Measurements from ENCODE around the gene SOCS6. TPM values are rescaled to one million over a fixed set of nuclear protein-coding genes. Genes with fewer than 3 reads are reported as not detected.

Gene SOCS6
- total RNA-seq, 1 donor = 36.7 TPM

GRCh38 chr18:70256994-70257393 lies 31.9 kb upstream of the SOCS6 start:
- DNase-seq (ENCODE audit: low read depth) = no peak
- H3K4me3 ChIP-seq (ENCODE audit: low read depth, low read length) = no peak overlapping the region
- TF ChIP-seq, protein P1, sequence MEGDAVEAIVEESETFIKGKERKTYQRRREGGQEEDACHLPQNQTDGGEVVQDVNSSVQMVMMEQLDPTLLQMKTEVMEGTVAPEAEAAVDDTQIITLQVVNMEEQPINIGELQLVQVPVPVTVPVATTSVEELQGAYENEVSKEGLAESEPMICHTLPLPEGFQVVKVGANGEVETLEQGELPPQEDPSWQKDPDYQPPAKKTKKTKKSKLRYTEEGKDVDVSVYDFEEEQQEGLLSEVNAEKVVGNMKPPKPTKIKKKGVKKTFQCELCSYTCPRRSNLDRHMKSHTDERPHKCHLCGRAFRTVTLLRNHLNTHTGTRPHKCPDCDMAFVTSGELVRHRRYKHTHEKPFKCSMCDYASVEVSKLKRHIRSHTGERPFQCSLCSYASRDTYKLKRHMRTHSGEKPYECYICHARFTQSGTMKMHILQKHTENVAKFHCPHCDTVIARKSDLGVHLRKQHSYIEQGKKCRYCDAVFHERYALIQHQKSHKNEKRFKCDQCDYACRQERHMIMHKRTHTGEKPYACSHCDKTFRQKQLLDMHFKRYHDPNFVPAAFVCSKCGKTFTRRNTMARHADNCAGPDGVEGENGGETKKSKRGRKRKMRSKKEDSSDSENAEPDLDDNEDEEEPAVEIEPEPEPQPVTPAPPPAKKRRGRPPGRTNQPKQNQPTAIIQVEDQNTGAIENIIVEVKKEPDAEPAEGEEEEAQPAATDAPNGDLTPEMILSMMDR (IDR thresholded peaks at IDR 0.05; ENCODE audit: insufficient read depth, low read length) = no peak

- H3K4me3 ChIP-seq (ENCODE audit: low read depth, low read length) = no peak overlapping the region
- DNase-seq (ENCODE audit: low read depth) = no peak
- TF ChIP-seq, protein P1 (IDR thresholded peaks at IDR 0.05; ENCODE audit: insufficient read depth, low read length) = no peak
These were observed 30.6 kb upstream of the SOCS6 start for GRCh38 chr18:70258243-70258642.

DNA sequence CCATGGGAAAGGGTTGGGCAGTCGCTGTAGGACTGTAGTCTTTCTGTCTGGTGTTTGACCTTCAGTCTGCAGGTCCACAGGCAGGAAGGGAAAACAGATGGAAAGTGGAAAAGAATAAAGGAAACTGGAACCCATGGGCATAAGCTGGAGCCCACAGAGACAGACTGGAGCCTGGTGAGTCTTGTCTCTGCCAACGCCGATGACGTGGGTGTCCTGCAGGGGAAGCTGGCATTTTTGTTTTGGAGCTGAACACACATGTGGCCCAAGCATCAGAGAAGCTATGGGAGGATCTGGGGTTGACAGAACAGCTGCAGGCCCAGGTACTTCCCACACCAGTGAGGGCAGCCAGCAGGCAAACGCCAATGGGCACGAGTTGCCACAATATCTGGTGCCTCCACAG lies 28.2 kb upstream of the SOCS6 start:
- no peak for DNase-seq (ENCODE audit: low read depth)
- TF ChIP-seq, protein P1 (IDR thresholded peaks at IDR 0.05; ENCODE audit: insufficient read depth, low read length) = no peak
- no peak overlapping the region for H3K4me3 ChIP-seq (ENCODE audit: low read depth, low read length)

DNA sequence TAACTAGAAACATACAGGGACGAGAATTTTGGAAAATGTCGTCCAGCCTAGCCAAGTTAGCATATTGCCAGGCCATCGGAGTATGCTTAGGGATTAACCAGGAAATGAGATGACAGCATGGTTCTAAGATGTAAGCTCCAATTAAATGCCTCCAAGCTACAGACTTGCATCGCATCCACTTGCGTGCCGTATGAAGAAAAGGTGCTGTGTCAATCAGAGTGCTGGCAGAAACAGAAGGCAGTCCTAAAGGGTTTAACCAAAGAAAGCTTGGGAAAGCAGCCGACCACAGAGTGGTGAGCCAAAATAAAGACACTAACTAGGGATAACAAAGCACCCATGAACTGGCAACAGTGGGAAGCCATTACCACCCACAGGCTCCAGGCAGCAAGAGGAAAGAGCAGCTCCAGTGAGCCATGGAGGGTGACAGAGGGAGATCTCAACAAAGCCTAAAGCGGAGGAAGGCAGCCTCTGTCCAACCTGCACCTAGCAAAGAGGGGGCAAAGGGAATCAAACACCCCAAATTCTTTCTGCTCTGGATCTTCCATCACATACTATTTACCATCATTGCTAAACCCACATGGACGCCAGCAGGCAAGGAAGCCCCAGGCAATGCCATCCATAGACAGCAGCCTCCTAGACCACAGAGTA lies 27.6 kb upstream of the SOCS6 start:
- no peak for DNase-seq (ENCODE audit: low read depth)

DNA sequence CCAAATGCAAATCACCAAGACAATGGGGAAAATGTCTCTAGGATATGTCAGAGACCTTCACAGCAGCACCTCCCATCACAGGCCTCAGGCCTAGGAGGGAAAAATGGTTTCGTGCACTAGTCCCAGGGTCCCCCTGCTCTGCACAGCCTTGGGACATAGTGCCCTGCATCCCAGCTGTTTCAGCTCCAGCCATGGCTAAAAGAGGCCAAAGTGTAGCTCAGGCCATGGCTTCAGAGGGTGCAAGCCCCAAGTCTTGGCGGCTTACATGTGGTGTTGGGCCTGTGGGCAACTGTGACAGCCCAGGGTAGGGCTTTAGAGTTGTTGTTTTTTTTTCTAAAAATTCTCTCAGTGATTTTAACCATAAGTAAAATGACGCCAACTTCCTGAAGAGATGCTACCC lies 25.5 kb upstream of the SOCS6 start:
- DNase-seq (ENCODE audit: low read depth) = no peak
- TF ChIP-seq, protein P1 (IDR thresholded peaks at IDR 0.05; ENCODE audit: insufficient read depth, low read length) = no peak
- no peak overlapping the region for H3K4me3 ChIP-seq (ENCODE audit: low read depth, low read length)

More for the DNA sequence above, 27.6 kb upstream of the SOCS6 start:
- TF ChIP-seq, protein P1 (IDR thresholded peaks at IDR 0.05; ENCODE audit: insufficient read depth, low read length) = no peak
- H3K4me3 ChIP-seq (ENCODE audit: low read depth, low read length) = no peak overlapping the region

DNA sequence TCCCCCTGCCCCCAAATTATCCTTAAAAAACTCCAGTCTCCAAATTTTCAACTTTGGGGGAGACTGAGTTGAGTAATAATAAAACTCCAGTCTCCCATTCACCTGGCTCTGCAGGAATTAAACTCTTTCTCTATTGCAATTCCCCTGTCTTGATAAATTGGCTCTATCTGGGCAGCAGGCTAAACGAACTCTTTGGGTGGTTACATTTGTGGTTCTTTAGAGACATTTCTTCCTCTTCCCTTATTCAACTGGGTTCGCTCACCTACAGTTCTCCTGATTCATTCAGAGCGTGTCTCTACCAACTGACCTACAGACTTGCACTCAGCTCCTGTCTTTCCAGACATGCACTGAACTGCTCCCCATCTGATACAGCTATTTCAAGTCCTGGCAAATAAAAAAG lies 17.1 kb upstream of the SOCS6 start:
- H3K4me3 ChIP-seq (ENCODE audit: low read depth, low read length) = no peak overlapping the region
- DNase-seq (ENCODE audit: low read depth) = no peak
- TF ChIP-seq, protein P1 (IDR thresholded peaks at IDR 0.05; ENCODE audit: insufficient read depth, low read length) = no peak

GRCh38 chr18:70273021-70273420 lies 15.8 kb upstream of the SOCS6 start:
- no peak for DNase-seq (ENCODE audit: low read depth)
- H3K4me3 ChIP-seq (ENCODE audit: low read depth, low read length) = no peak overlapping the region
- TF ChIP-seq, protein P1 (IDR thresholded peaks at IDR 0.05; ENCODE audit: insufficient read depth, low read length) = no peak
